Neural cell (in vitro differentiated cells): ENCODE measurements around the gene AEBP1. TPM values are rescaled to one million over a fixed set of nuclear protein-coding genes. Genes with fewer than 3 reads are reported as not detected.

ENCODE experiments used
- H2AFZ ChIP-seq: fragments of 200-600, 300-800 bp; sonication (generic), shearing (Covaris generic); 2 replicates; pipeline ENCODE4 v1.6.0; 2014; ENCODE audit warnings: low read depth, mild to moderate bottlenecking, antibody characterized with exemption, low read length, moderate library complexity
- H3F3A ChIP-seq: fragments of 200-600 bp; shearing (Covaris generic); 2 replicates; pipeline ENCODE4 v1.6.1; 2016; ENCODE audit warnings: mild to moderate bottlenecking, moderate library complexity, mixed read lengths, antibody characterized with exemption, low read length; ENCODE audit not compliant: insufficient read depth, poor library complexity, severe bottlenecking
- H3K27ac ChIP-seq: fragments of 200-600, 300-800 bp; sonication (generic), shearing (Covaris generic); 2 replicates; pipeline ENCODE4 v1.5.1; 2014; ENCODE audit warnings: mild to moderate bottlenecking, low read length, moderate library complexity
- H3K27me3 ChIP-seq: fragments of 300-800, 200-600 bp; sonication (generic), shearing (Covaris generic); 2 replicates; pipeline ENCODE4 v1.6.0; 2014; ENCODE audit warnings: mild to moderate bottlenecking, low read depth, low read length, moderate library complexity; ENCODE audit not compliant: insufficient read depth
- H3K36me3 ChIP-seq: fragments of 300-800, 200-600 bp; sonication (generic), shearing (Covaris generic); 2 replicates; pipeline ENCODE4 v1.5.1; 2014; ENCODE audit warnings: mild to moderate bottlenecking, antibody characterized with exemption, low read length, moderate library complexity; ENCODE audit not compliant: insufficient read depth
- H3K4me2 ChIP-seq: fragments of 300-800, 200-600 bp; sonication (generic), shearing (Covaris generic); 2 replicates; pipeline ENCODE4 v1.6.0; 2014; ENCODE audit warnings: mild to moderate bottlenecking, low read length
- H3K4me3 ChIP-seq: fragments of 300-800, 200-600 bp; sonication (generic), shearing (Covaris generic); 2 replicates; pipeline ENCODE4 v1.5.1; 2014; ENCODE audit warnings: mild to moderate bottlenecking, low read length, moderate library complexity
- H3K79me2 ChIP-seq: fragments of 200-600 bp; shearing (Covaris generic); replicated peaks from 2 replicates; pipeline ENCODE4 v1.6.0; 2014; ENCODE audit warnings: mild to moderate bottlenecking, low read length, moderate library complexity; ENCODE audit not compliant: insufficient read depth
- H3K9ac ChIP-seq: fragments of 300-800, 200-600 bp; sonication (generic), shearing (Covaris generic); 2 replicates; pipeline ENCODE4 v1.6.1; 2016; ENCODE audit warnings: mild to moderate bottlenecking, low read length, mixed read lengths
- H3K9me2 ChIP-seq: fragments of 200-600 bp; shearing (Covaris generic); 2 replicates; pipeline ENCODE4 v1.6.1; 2016; ENCODE audit warnings: mild to moderate bottlenecking, low read length, mixed read lengths; ENCODE audit not compliant: insufficient read depth
- H3K9me3 ChIP-seq: fragments of 200-600, 300-800 bp; sonication (generic), shearing (Covaris generic); 2 replicates; pipeline ENCODE4 v1.6.1; 2016; ENCODE audit warnings: mild to moderate bottlenecking, mixed run types, low read length, moderate library complexity, mixed read lengths
- H4K20me1 ChIP-seq: fragments of 200-600 bp; shearing (Covaris generic); 2 replicates; pipeline ENCODE4 v1.6.1; 2016; ENCODE audit warnings: mild to moderate bottlenecking, mixed run types; ENCODE audit not compliant: insufficient read depth
- CTCF ChIP-seq: fragments of 450-650 bp; IDR thresholded peaks from 2 replicates; pipeline ENCODE4 v1.5.1; 2014; ENCODE audit warnings: antibody characterized with exemption, mild to moderate bottlenecking, moderate library complexity; ENCODE audit not compliant: poor library complexity, severe bottlenecking
- EP300 ChIP-seq: fragments of 450-650 bp; conservative IDR thresholded peaks from 2 replicates; pipeline ENCODE4 v1.6.1; 2014; ENCODE audit warnings: antibody characterized with exemption, mild to moderate bottlenecking, moderate library complexity; ENCODE audit not compliant: poor library complexity, severe bottlenecking
- EZH2 ChIP-seq: fragments of 200-600, 300-800 bp; shearing (Covaris generic), sonication (generic); IDR thresholded peaks from 2 replicates; pipeline ENCODE4 v1.6.1; 2014; ENCODE audit warnings: antibody characterized with exemption, low read length, borderline replicate concordance, mild to moderate bottlenecking; ENCODE audit not compliant: insufficient read depth, poor library complexity, severe bottlenecking
- MXI1 ChIP-seq: fragments of 450-650 bp; conservative IDR thresholded peaks from 2 replicates; pipeline ENCODE4 v1.6.1; 2014; ENCODE audit warnings: antibody characterized with exemption, mild to moderate bottlenecking; ENCODE audit not compliant: poor library complexity, severe bottlenecking
- POLR2AphosphoS5 ChIP-seq: IDR thresholded peaks from 2 replicates; pipeline ENCODE4 v1.6.1; 2012
- RAD21 ChIP-seq: fragments of 450-650 bp; conservative IDR thresholded peaks from 2 replicates; pipeline ENCODE4 v1.6.1; 2014; ENCODE audit warnings: antibody characterized with exemption, mild to moderate bottlenecking, moderate library complexity
- REST ChIP-seq: IDR thresholded peaks from 2 replicates; pipeline ENCODE4 v1.6.1; 2012; ENCODE audit warnings: borderline replicate concordance
- SMC3 ChIP-seq: fragments of 450-650 bp; conservative IDR thresholded peaks from 2 replicates; pipeline ENCODE4 v1.6.1; 2014; ENCODE audit warnings: antibody characterized with exemption, mild to moderate bottlenecking, moderate library complexity; ENCODE audit not compliant: poor library complexity
- TAF1 ChIP-seq: IDR thresholded peaks from 2 replicates; pipeline ENCODE4 v1.6.1; 2012; ENCODE audit warnings: low read depth
- polyA plus RNA-seq: library from polyadenylated mRNA; depleted of rRNA; stranded (reverse); fragments of >200 nt; gene quantifications from 2 replicates; pipeline ENCODE4 v1.2.3, GENCODE V29; 2014

The AEBP1 gene
- polyA plus RNA-seq, 1 donor from 2014 or later = 0.30 TPM

- no peaks in the 10 kb centered on the region for H4K20me1 ChIP-seq
- no peaks in the 10 kb centered on the region for H3K9me2 ChIP-seq
- no peak overlapping the region for H3K4me3 ChIP-seq
- no peak overlapping the region for H3K4me2 ChIP-seq
- TF ChIP-seq POLR2AphosphoS5 = no peak
- no peak for TF ChIP-seq SMC3
- TF ChIP-seq EP300 = no peak
- TF ChIP-seq EZH2 = no peak
- no peak for TF ChIP-seq CTCF
- no peak for TF ChIP-seq RAD21
- no peak for TF ChIP-seq REST
- TF ChIP-seq TAF1 = no peak
- TF ChIP-seq MXI1 = no peak
- no peaks in the 10 kb centered on the region for H3K79me2 ChIP-seq
- H3K27ac ChIP-seq = no peak overlapping the region
- H2AFZ ChIP-seq = no peak overlapping the region
- H3K9ac ChIP-seq = no peak overlapping the region
- H3F3A ChIP-seq = no peaks in the 10 kb centered on the region
- no peaks in the 10 kb centered on the region for H3K9me3 ChIP-seq
- no peaks in the 10 kb centered on the region for H3K27me3 ChIP-seq
- no peaks in the 10 kb centered on the region for H3K36me3 ChIP-seq
Observed at GRCh38 chr7:44061645-44062179, 42.4 kb upstream of the AEBP1 start.

GRCh38 chr7:44062180-44062902 is 41.8 kb upstream of the AEBP1 start:
- Histone ChIP-seq H3F3A (no peaks in the 10 kb centered on the region), H3K9me3 (no peaks in the 10 kb centered on the region), H3K9me2 (no peaks in the 10 kb centered on the region), H3K4me3 (no peak overlapping the region), H3K79me2 (no peaks in the 10 kb centered on the region), H2AFZ (no peak overlapping the region), H3K27me3 (no peaks in the 10 kb centered on the region), H3K9ac (no peak overlapping the region), H3K4me2 (no peak overlapping the region), H4K20me1 (no peaks in the 10 kb centered on the region), H3K27ac (no peak overlapping the region), H3K36me3 (no peaks in the 10 kb centered on the region)
- TF ChIP-seq EP300 = no peak
- TF ChIP-seq RAD21 = no peak
- no peak for TF ChIP-seq TAF1
- TF ChIP-seq CTCF = no peak
- no peak for TF ChIP-seq SMC3
- no peak for TF ChIP-seq MXI1
- TF ChIP-seq EZH2 = no peak
- no peak for TF ChIP-seq REST
- TF ChIP-seq POLR2AphosphoS5 = no peak
